ENCODE results near the gene KCNK6.

Gene KCNK6

DNA sequence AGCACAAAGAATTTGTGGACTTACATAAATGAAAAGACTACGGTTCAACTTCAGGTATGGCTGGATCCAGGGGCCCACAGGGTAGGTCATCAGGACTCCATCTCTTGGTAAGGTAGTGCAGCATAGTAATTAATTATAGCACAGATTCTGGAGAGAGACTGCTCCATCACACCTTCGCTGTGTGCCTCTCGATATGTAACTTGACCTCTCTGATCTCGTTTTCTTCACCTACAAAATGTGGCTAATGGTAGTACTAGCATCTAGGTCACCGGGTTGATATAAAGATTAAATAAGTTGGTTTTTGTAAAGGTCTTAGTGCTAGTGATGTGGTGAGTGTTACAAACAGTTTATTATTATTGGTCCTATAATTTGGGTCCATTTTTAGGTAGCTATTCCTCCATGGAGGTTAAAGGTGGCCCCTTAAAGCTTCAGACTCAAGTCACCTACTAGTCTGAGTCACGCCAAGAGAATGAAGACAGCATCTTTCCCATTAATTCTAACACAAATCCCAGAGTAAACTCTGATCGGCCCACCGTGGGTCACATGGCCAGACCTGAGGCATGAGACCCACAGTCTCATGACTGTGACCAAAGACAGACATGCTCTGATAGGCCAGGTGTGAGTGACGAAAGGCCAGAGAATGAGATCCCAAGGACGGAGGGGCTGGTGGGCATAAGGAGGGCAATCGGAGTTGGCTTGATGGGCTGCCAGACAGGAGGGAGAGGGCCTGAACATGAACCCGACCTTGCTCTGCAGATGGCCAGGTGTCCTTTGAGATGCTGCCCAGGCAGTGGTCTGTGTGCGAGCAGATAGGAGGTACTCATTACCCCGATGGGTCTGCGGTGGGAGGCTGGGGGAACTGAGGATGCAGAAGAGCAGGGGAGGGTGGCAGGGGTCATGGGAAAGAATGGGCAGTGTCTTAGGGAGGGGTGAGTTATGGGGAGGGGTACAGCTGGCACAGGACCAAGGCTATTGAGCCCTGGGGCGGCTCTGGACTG, 36.4 kb downstream of the KCNK6 start:
- TF ChIP-seq, protein P1, sequence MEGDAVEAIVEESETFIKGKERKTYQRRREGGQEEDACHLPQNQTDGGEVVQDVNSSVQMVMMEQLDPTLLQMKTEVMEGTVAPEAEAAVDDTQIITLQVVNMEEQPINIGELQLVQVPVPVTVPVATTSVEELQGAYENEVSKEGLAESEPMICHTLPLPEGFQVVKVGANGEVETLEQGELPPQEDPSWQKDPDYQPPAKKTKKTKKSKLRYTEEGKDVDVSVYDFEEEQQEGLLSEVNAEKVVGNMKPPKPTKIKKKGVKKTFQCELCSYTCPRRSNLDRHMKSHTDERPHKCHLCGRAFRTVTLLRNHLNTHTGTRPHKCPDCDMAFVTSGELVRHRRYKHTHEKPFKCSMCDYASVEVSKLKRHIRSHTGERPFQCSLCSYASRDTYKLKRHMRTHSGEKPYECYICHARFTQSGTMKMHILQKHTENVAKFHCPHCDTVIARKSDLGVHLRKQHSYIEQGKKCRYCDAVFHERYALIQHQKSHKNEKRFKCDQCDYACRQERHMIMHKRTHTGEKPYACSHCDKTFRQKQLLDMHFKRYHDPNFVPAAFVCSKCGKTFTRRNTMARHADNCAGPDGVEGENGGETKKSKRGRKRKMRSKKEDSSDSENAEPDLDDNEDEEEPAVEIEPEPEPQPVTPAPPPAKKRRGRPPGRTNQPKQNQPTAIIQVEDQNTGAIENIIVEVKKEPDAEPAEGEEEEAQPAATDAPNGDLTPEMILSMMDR (IDR thresholded peaks at IDR 0.05; ENCODE audit: low read depth, low read length): no peak
- Histone ChIP-seq H3K9me3 (ENCODE audit: severe bottlenecking) (no peaks in the 10 kb centered on the region), H3K4me3 (ENCODE audit: low read depth, low read length) (no peak overlapping the region), H3K27ac (no peak overlapping the region), H3K36me3 (no peaks in the 10 kb centered on the region), H3K27me3 (ENCODE audit: insufficient read depth, low read depth, severe bottlenecking) (peaks cover 5% of the 10 kb centered on the region)
- DNase-seq: no peak

DNA sequence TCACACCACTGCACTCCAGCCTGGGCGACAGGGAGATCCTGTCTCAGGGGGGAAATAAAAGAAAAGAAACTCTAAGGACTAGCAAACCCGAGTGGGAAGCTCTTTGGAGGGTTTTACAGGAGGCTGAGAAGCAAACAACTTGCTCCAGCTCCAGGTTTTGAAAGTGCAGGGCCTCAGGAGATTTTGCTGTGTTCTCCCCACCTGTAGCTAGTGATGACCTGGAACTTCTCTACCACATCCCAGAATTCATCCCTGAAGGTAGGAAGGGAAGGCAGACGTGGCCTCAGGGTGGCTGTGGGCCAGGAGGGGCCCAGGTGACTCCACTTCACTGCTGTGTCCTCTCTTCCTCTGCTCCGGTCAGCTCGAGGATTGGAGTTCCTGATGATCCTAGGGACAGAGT, 38.4 kb downstream of the KCNK6 start:
- no peak overlapping the region for H3K4me3 ChIP-seq (ENCODE audit: low read depth, low read length)
- no peaks in the 10 kb centered on the region for H3K36me3 ChIP-seq
- H3K9me3 ChIP-seq (ENCODE audit: severe bottlenecking): no peaks in the 10 kb centered on the region
- H3K27me3 ChIP-seq (ENCODE audit: insufficient read depth, low read depth, severe bottlenecking): peaks cover 8% of the 10 kb centered on the region
- TF ChIP-seq, protein P1 (IDR thresholded peaks at IDR 0.05; ENCODE audit: low read depth, low read length): no peak
- H3K27ac ChIP-seq: no peak overlapping the region
- DNase-seq: no peak

DNA sequence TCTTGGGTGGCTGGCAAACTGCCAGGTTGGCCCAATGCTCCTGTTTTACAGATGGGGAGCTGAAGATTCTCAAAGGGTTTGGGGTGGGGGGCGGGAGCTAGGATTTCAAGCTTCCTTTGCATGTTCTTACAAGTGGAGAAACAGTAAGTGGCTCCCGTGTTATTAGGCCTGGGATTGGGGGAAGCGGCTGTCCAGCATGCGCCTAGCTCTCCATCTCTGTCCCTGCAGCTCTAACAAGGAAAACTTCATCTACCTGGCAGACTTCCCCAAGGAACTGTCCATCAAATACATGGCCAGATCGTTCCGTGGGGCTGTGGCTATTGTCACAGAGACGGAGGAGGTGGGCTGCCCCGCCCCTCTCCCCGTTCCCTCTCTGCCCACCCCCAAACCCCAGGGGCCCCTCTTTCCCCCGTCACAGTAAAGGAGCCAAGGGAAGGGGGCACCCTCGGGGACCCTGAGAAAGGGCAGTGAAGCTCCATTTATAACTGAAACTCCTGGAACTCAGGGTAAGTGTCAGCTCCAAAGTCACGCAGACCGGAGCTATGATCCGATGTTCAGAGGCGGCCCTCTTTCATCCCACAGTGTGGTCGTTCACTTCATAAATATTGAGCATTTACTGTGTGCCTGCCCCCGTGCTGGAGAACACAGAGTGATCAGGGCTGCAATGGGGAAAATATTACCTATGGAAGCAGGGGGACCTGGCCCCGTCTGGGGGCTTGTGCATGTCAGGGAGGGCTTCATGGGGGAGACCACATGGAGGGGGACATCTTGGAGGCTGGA, 39.8 kb downstream of the KCNK6 start:
- H3K36me3 ChIP-seq: no peaks in the 10 kb centered on the region
- H3K27ac ChIP-seq: no peak overlapping the region
- no peak for DNase-seq
- peaks cover 8% of the 10 kb centered on the region for H3K27me3 ChIP-seq (ENCODE audit: insufficient read depth, low read depth, severe bottlenecking)
- H3K4me3 ChIP-seq (ENCODE audit: low read depth, low read length): no peak overlapping the region
- H3K9me3 ChIP-seq (ENCODE audit: severe bottlenecking): peaks cover under 1% of the 10 kb centered on the region
- TF ChIP-seq, protein P1 (IDR thresholded peaks at IDR 0.05; ENCODE audit: low read depth, low read length): no peak

DNA sequence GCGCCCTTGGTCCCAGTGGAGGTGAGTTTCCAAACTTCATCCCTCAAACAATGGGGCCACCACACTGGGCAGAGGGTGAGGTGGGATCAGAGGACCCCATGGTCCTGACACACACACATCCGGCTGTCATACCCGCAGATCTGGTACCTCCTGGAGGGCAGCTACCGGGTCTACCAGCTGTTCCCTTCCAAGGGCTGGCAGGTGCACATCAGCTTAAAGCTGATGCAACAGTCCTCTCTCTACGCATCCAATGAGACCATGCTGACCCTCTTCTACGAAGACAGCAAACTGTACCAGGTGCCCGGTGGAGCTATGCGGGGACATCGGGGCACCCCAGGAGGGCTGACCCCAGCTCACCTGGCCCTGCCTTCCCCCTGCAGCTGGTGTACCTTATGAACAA, 40.7 kb downstream of the KCNK6 start:
- peaks cover 6% of the 10 kb centered on the region for H3K9me3 ChIP-seq (ENCODE audit: severe bottlenecking)
- H3K27me3 ChIP-seq (ENCODE audit: insufficient read depth, low read depth, severe bottlenecking): peaks cover 8% of the 10 kb centered on the region
- no peaks in the 10 kb centered on the region for H3K36me3 ChIP-seq
- H3K27ac ChIP-seq: no peak overlapping the region
- H3K4me3 ChIP-seq (ENCODE audit: low read depth, low read length): no peak overlapping the region
- peak; percentile 31 for DNase-seq
- TF ChIP-seq, protein P1 (IDR thresholded peaks at IDR 0.05; ENCODE audit: low read depth, low read length): no peak

DNA sequence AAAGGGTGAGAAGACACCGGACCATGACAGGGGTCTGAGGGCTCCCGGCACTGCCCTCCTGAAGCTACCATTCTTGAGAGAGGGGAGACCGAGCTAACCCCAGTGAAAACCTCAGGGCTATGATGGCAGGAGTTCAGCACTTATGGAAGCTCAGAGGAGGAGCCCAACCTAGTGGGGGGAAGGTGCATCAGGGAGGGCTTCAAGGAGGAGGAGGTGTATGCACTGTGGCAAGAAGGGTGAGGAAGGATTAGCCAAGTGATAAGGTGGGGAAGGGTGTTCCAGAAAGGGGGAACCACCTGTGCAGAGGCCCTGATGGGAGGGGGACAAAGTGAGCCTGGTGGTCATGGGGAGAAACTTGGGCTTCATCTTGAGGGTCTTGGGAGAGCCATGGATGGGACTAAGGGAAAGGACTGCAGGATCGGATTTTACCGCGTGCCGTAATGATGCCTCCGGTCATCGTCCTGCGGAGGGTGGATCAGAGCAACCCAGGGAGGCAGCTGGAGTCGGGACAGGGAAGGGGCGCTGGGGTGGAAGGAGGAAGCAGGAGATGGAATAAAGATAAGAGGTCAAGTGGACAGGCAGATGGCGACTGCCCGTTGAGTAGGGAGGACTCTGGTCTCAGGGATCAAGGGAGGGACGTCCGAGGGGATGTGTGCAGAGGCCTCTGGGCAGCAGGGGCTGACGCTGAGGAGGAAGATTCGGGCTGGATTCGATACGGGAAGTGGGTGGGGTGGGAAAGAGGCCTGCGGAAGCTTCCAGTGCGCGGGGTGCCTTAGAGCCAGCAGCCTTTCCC, 41.4 kb downstream of the KCNK6 start:
- Histone ChIP-seq H3K27ac (peak overlapping the region; percentile 75), H3K4me3 (ENCODE audit: low read depth, low read length) (peak overlapping the region; percentile 57)
- TF ChIP-seq, protein P1 (IDR thresholded peaks at IDR 0.05; ENCODE audit: low read depth, low read length): no peak

More for the DNA sequence above, 41.4 kb downstream of the KCNK6 start:
- peaks cover 8% of the 10 kb centered on the region for H3K27me3 ChIP-seq (ENCODE audit: insufficient read depth, low read depth, severe bottlenecking)
- H3K36me3 ChIP-seq: no peaks in the 10 kb centered on the region
- DNase-seq: no peak
- peaks cover 6% of the 10 kb centered on the region for H3K9me3 ChIP-seq (ENCODE audit: severe bottlenecking)

Measured in WERI-Rb-1 (cell line).